B cell (primary cell): ENCODE results near the gene OR6J1. TPM values are rescaled to one million over a fixed set of nuclear protein-coding genes. Genes with fewer than 3 reads are reported as not detected.
"Not testable (repeated sequence)": the region's sequence is repeated elsewhere in the genome, so short reads cannot be mapped to it uniquely, and the experiment has no call there.

Experiments
- ATAC-seq: fragments of 200-7000 bp; cut with Tn5 transposase; one replicate; pipeline ENCODE4 v1.10.0; 2021; ENCODE audit warnings: low read depth, mild to moderate bottlenecking, moderate number of reproducible peaks, moderate library complexity
- CTCF ChIA-PET: fragments of 350-600 bp; sonication (Branson Sonifier 250); formaldehyde crosslinking; loops from one replicate; lab custom pipeline; 2021; ENCODE audit warnings: antibody characterized with exemption, inconsistent platforms; lab: Charles Lee
- POLR2A ChIA-PET: fragments of 350-600 bp; sonication (Branson Sonifier 250); formaldehyde crosslinking; loops from one replicate; lab custom pipeline; 2021; ENCODE audit warnings: antibody characterized with exemption; lab: Charles Lee
- DNase-seq: peaks from one replicate; pipeline ENCODE4 v3.0.0; 2013
- H2AFZ ChIP-seq: 2 replicates; pipeline ENCODE4 v1.6.1; 2012; ENCODE audit warnings: mild to moderate bottlenecking, low read depth, low read length; ENCODE audit not compliant: insufficient read depth, poor library complexity, severe bottlenecking
- H3K27ac ChIP-seq, 2 donors: 1 replicate in 1 of 2; 2 replicates in 1 of 2; pipeline ENCODE4 v1.5.1; 2012 to 2013; ENCODE audit warnings: low read length in 2 of 2, mild to moderate bottlenecking in 2 of 2, moderate library complexity in 1 of 2
- H3K27me3 ChIP-seq, 4 experiments: fragments of 200-600 bp in 1 of 4; sonication (generic) in 1 of 4; replicated peaks in 1 of 4; 1 replicate in 2 of 4; 2 replicates in 2 of 4; pipeline versions ENCODE4 v1.6.1 to v1.7.0; 2013 to 2016; ENCODE audit warnings: low read length in 3 of 4, mild to moderate bottlenecking in 2 of 4, mixed read lengths in 1 of 4, moderate library complexity in 1 of 4; ENCODE audit not compliant: insufficient read depth in 4 of 4, control insufficient read depth in 3 of 4; ENCODE audit errors: control extremely low read depth in 1 of 4
- H3K36me3 ChIP-seq, 2 experiments: replicated peaks in 1 of 2; 1 replicate in 1 of 2; 2 replicates in 1 of 2; pipeline versions ENCODE4 v1.6.1 to v1.7.1; 2013; ENCODE audit warnings: low read length in 1 of 2; ENCODE audit not compliant: insufficient read depth in 2 of 2, control insufficient read depth in 1 of 2; ENCODE audit errors: control extremely low read depth in 1 of 2, extremely low read depth in 1 of 2
- H3K4me1 ChIP-seq, 2 donors: fragments of 200-600 bp in 1 of 2; sonication (generic) in 1 of 2; 1 replicate in 1 of 2; 2 replicates in 1 of 2; pipeline versions ENCODE4 v1.5.1 to v1.6.1; 2013 to 2017; ENCODE audit warnings: low read length in 2 of 2; ENCODE audit not compliant: control insufficient read depth in 2 of 2, insufficient read depth in 2 of 2
- H3K4me2 ChIP-seq: replicated peaks from 2 replicates; pipeline ENCODE3; 2012; ENCODE audit warnings: mild to moderate bottlenecking, low read depth, low read length; ENCODE audit not compliant: poor library complexity, severe bottlenecking
- H3K4me3 ChIP-seq, 5 experiments: fragments of 200-600 bp in 1 of 5; sonication (generic) in 1 of 5; 1 replicate in 3 of 5; 2 replicates in 2 of 5; pipeline versions ENCODE4 v1.5.1 to v1.7.0; 2011 to 2016; ENCODE audit warnings: low read length in 4 of 5, mild to moderate bottlenecking in 4 of 5, low read depth in 2 of 5, control low read depth in 1 of 5, moderate library complexity in 1 of 5; ENCODE audit not compliant: insufficient read depth in 1 of 5; ENCODE audit errors: control extremely low read depth in 1 of 5, extremely low read depth in 1 of 5
- H3K79me2 ChIP-seq: fragments of 200-600 bp; sonication (generic); one replicate; pipeline ENCODE4 v1.6.0; 2016; ENCODE audit warnings: low read length; ENCODE audit not compliant: control insufficient read depth, insufficient read depth
- H3K9ac ChIP-seq: fragments of 200-600 bp; sonication (generic); 2 replicates; pipeline ENCODE4 v1.6.1; 2017; ENCODE audit warnings: mild to moderate bottlenecking, low read length, moderate library complexity
- H3K9me3 ChIP-seq, 3 donors: one replicate each; pipeline versions ENCODE4 v1.6.1 to v1.7.1; 2013; ENCODE audit warnings: low read length in 2 of 3; ENCODE audit not compliant: control insufficient read depth in 2 of 3, insufficient read depth in 1 of 3; ENCODE audit errors: control extremely low read depth in 1 of 3
- H4K20me1 ChIP-seq: 2 replicates; pipeline ENCODE4 v1.6.0; 2012; ENCODE audit warnings: mild to moderate bottlenecking, low read length; ENCODE audit not compliant: insufficient read depth, control insufficient read depth, poor library complexity, severe bottlenecking
- H3K27ac Mint-ChIP-seq: one replicate; pipeline ENCODE4 v1.8.0; 2021; ENCODE audit warnings: mixed read lengths
- H3K27me3 Mint-ChIP-seq: one replicate; pipeline ENCODE4 v1.8.0; 2021; ENCODE audit warnings: mixed read lengths
- H3K4me1 Mint-ChIP-seq: one replicate; pipeline ENCODE4 v1.8.0; 2021; ENCODE audit warnings: mixed read lengths
- H3K4me3 Mint-ChIP-seq: one replicate; pipeline ENCODE4 v1.8.0; 2021; ENCODE audit warnings: mixed read lengths
- H3K9me3 Mint-ChIP-seq: one replicate; pipeline ENCODE4 v1.8.0; 2022; ENCODE audit warnings: mixed read lengths; ENCODE audit not compliant: insufficient read depth
- EZH2 ChIP-seq: IDR thresholded peaks from 2 replicates; pipeline ENCODE4 v1.6.1; 2012; ENCODE audit warnings: borderline replicate concordance, low read depth, mild to moderate bottlenecking, moderate library complexity, low read length; ENCODE audit not compliant: insufficient read depth, poor library complexity, severe bottlenecking
- WGBS: methylation state at CpG from one replicate; pipeline ENCODE4 v1.1.5; 2013; ENCODE audit warnings: missing lambda C conversion rate; ENCODE audit not compliant: insufficient coverage; 5-methylcytosine and 5-hydroxymethylcytosine counted together
- intact Hi-C: fragments of 100-400 bp; cut with micrococcal nuclease; formaldehyde crosslinking; loops from one replicate; pipeline ENCODE4 v1.10.0; 2022
- polyA plus RNA-seq: library from polyadenylated mRNA; depleted of rRNA; stranded (reverse); fragments of >200 nt; gene quantifications from 2 replicates; pipeline ENCODE4 v1.2.3, GENCODE V29; 2012
- total RNA-seq, 2 donors: library from RNA; stranded (reverse); fragments of 120-200 nt in 1 of 2; gene quantifications; 1 replicate in 1 of 2; 2 replicates in 1 of 2; pipeline versions ENCODE4 v1.2.3 to v1.2.4, GENCODE V29; 2013 to 2022
- TF ChIP-seq, protein P1 (sequence below): fragments of 200-600 bp; IDR thresholded peaks from one replicate; pipeline ENCODE4 v1.8.0; 2022; ENCODE audit warnings: antibody characterized with exemption, mild to moderate bottlenecking

Gene OR6J1
- total and polyA plus RNA-seq, 2 donors (not counting 1 experiment from before 2014, with no cell fraction given), result not detected

DNA sequence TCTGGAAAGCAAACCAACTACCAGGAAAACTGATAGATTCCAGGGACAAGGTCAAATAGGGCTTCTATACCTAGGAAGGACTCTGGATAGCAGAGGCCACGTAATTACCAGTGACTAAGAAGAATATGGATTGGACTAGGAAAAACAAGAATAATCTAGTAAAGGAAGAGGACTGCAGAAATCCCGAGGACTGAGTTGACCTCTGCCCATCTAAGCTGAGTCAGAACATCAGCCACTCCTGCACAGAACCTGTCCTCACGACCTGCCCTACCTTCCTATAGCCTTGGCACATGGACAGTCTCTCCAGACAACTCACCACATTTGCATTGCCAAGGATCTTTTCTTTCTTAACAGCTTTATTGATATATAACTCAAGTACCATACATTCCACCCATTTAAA lies 2.3 kb downstream of the OR6J1 start:
- Mint-ChIP-seq H3K9me3 (no peaks in the 10 kb centered on the region), H3K4me1 (no peaks in the 10 kb centered on the region), H3K27me3 (peaks cover 6% of the 10 kb centered on the region), H3K4me3 (no peak overlapping the region), H3K27ac (no peak overlapping the region)
- Histone ChIP-seq H3K36me3 (no peaks in the 10 kb centered on the region), H2AFZ (no peak overlapping the region), H3K79me2 (no peaks in the 10 kb centered on the region), H3K4me2 (no peak overlapping the region), H3K27me3 (peaks cover 0 to 2% (median 0%) of the 10 kb centered on the region in 4 experiments), H3K4me3 (no peak overlapping the region), H3K4me1 (no peaks in the 10 kb centered on the region), H4K20me1 (no peaks in the 10 kb centered on the region), H3K27ac (no peak overlapping the region), H3K9ac (no peak overlapping the region), H3K9me3 (no peaks in the 10 kb centered on the region)
- no peak for ATAC-seq
- ChIA-PET POLR2A (no interaction called here), CTCF (interaction anchor here (0.6 to 1.9 kb wide), 3 partner anchors 16 to 322 kb away, joined by 3 to 5 read pairs (median 3); no protein-coding TSS in a partner anchor)
- DNase-seq, result no peak
- intact Hi-C loops, result no loop called here
- no peak for TF ChIP-seq EZH2
- TF ChIP-seq, protein P1, sequence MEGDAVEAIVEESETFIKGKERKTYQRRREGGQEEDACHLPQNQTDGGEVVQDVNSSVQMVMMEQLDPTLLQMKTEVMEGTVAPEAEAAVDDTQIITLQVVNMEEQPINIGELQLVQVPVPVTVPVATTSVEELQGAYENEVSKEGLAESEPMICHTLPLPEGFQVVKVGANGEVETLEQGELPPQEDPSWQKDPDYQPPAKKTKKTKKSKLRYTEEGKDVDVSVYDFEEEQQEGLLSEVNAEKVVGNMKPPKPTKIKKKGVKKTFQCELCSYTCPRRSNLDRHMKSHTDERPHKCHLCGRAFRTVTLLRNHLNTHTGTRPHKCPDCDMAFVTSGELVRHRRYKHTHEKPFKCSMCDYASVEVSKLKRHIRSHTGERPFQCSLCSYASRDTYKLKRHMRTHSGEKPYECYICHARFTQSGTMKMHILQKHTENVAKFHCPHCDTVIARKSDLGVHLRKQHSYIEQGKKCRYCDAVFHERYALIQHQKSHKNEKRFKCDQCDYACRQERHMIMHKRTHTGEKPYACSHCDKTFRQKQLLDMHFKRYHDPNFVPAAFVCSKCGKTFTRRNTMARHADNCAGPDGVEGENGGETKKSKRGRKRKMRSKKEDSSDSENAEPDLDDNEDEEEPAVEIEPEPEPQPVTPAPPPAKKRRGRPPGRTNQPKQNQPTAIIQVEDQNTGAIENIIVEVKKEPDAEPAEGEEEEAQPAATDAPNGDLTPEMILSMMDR, result no peak
- WGBS, result 66% methylated on average over 2 of the region's 3 CpGs

DNA sequence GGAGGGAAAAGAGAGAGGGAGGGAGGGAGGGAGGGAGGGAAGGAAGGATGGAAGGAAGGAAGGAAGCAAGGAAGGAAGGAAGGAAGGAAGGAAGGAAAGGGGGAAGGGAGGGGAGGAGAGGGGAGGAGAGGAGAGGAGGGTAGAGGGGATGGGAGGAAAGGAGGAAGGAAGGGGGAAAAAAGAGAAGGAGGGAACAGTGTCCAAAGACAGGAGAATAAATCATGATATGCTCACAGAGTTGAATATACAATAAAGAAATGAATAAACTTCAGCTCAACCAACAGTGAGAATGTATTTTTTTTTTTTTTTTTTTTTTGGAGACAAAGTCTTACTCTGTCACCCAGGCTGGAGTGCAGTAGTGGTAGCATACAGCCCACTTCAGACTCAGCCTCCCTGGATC lies 4.0 kb downstream of the OR6J1 start:
- Histone ChIP-seq H2AFZ (no peak overlapping the region), H3K9me3 (no peaks in the 10 kb centered on the region), H3K4me3 (no peak overlapping the region), H4K20me1 (no peaks in the 10 kb centered on the region), H3K9ac (no peak overlapping the region), H3K79me2 (no peaks in the 10 kb centered on the region), H3K27ac (no peak overlapping the region), H3K4me2 (no peak overlapping the region), H3K27me3 (peaks cover 0 to 2% (median 0%) of the 10 kb centered on the region in 4 experiments), H3K4me1 (no peaks in the 10 kb centered on the region), H3K36me3 (no peaks in the 10 kb centered on the region)
- Mint-ChIP-seq H3K4me3 (no peak overlapping the region), H3K27me3 (peaks cover 9% of the 10 kb centered on the region), H3K9me3 (no peaks in the 10 kb centered on the region), H3K4me1 (no peaks in the 10 kb centered on the region), H3K27ac (no peak overlapping the region)
- no peak for TF ChIP-seq EZH2
- TF ChIP-seq, protein P1, result no peak
- intact Hi-C loops, result no loop called here
- DNase-seq (no peak), ATAC-seq (no peak)
- CTCF ChIA-PET, result interaction anchor here (1.9 kb wide), 1 partner anchor 320 kb away, joined by 5 read pairs; no protein-coding TSS in a partner anchor
- POLR2A ChIA-PET, result no interaction called here

DNA sequence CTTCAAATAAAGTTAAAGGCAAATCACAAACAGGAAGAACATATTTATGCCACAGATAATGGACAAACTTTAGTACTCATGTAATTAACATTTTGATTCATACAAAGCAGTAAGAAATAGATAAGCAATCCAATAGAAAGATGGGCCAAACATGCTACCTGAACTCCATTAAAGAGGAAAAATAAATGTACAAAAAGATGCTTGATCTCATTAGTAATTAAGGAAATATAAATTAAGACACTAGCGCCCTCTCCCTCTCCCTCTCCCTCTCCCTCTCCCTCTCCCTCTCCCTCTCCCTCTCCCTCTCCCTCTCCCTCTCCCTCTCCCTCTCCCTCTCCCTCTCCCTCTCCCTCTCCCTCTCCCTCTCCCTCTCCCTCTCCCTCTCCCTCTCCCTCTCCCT lies 8.2 kb downstream of the OR6J1 start:
- H3K4me1 ChIP-seq, CTCF ChIA-PET, POLR2A ChIA-PET, H3K4me3 ChIP-seq, H3K9ac ChIP-seq, H3K4me1 Mint-ChIP-seq, H3K27me3 ChIP-seq, intact Hi-C loops, H3K4me3 Mint-ChIP-seq, H4K20me1 ChIP-seq, H3K36me3 ChIP-seq, H3K4me2 ChIP-seq, H3K9me3 Mint-ChIP-seq, H3K27ac ChIP-seq, ATAC-seq, H3K79me2 ChIP-seq, DNase-seq, H2AFZ ChIP-seq, H3K27ac Mint-ChIP-seq: not testable (repeated sequence)
- peaks cover 0 to 11% (median 0%) of the 10 kb centered on the region in 3 donors for H3K9me3 ChIP-seq
- no CpG with 5 or more reads among the region's 1 CpG for WGBS
- H3K27me3 Mint-ChIP-seq, result peaks cover 18% of the 10 kb centered on the region
